KMS-11 (cell line): ENCODE data around the gene CPLANE2.
"Not testable (repeated sequence)": the region's sequence is repeated elsewhere in the genome, so short reads cannot be mapped to it uniquely, and the experiment has no call there.

Source experiments
- H2AFZ ChIP-seq: fragments of 200-600 bp; sonication (generic); 2 replicates; pipeline ENCODE4 v1.6.1; 2016; ENCODE audit warnings: antibody characterized with exemption, mixed run types, low read depth
- H3K27ac ChIP-seq: fragments of 200-600 bp; sonication (generic); 2 replicates; pipeline ENCODE4 v1.6.1; 2016; ENCODE audit warnings: mild to moderate bottlenecking, mixed run types
- H3K27me3 ChIP-seq: fragments of 200-600 bp; sonication (generic); 2 replicates; pipeline ENCODE4 v1.6.1; 2017; ENCODE audit warnings: mild to moderate bottlenecking, low read depth, mixed run types, moderate library complexity; ENCODE audit not compliant: insufficient read depth
- H3K36me3 ChIP-seq: fragments of 200-600 bp; sonication (generic); 2 replicates; pipeline ENCODE4 v1.6.1; 2017; ENCODE audit warnings: mild to moderate bottlenecking, mixed run types; ENCODE audit not compliant: insufficient read depth
- H3K4me1 ChIP-seq: fragments of 200-600 bp; sonication (generic); 2 replicates; pipeline ENCODE4 v1.6.1; 2016; ENCODE audit warnings: mild to moderate bottlenecking, low read depth, mixed run types; ENCODE audit not compliant: poor library complexity, severe bottlenecking
- H3K4me2 ChIP-seq: fragments of 200-600 bp; sonication (generic); 2 replicates; pipeline ENCODE4 v1.7.0; 2016; ENCODE audit warnings: mild to moderate bottlenecking, mixed run types
- H3K4me3 ChIP-seq: fragments of 200-600 bp; sonication (generic); IDR thresholded peaks from 2 replicates; pipeline ENCODE4 v1.6.1; 2017; ENCODE audit warnings: low read depth, low read length, mixed read lengths; ENCODE audit not compliant: insufficient read depth
- H3K79me2 ChIP-seq: fragments of 200-600 bp; sonication (generic); 2 replicates; pipeline ENCODE4 v1.6.1; 2016; ENCODE audit warnings: low read depth, mixed run types; ENCODE audit not compliant: insufficient read depth
- H3K9ac ChIP-seq: fragments of 200-600 bp; sonication (generic); 2 replicates; pipeline ENCODE4 v1.6.1; 2016; ENCODE audit warnings: mild to moderate bottlenecking, mixed run types
- H4K20me1 ChIP-seq: fragments of 200-600 bp; sonication (generic); 2 replicates; pipeline ENCODE4 v1.6.1; 2016; ENCODE audit warnings: mild to moderate bottlenecking, mixed run types; ENCODE audit not compliant: insufficient read depth
- CTCF ChIP-seq: fragments of 200-600 bp; sonication (generic); conservative IDR thresholded peaks from 2 replicates; pipeline ENCODE4 v1.6.1; 2017; ENCODE audit warnings: low read depth, mild to moderate bottlenecking, antibody characterized with exemption, low read length, moderate library complexity, mixed read lengths

CPLANE2 gene

GRCh38 chr1:16199157-16199501, 37.9 kb downstream of the CPLANE2 start:
- Histone ChIP-seq H3K27ac (no peak overlapping the region), H3K79me2 (no peaks in the 10 kb centered on the region), H3K9ac (no peak overlapping the region), H3K4me2 (no peak overlapping the region), H3K4me1 (peaks cover 4% of the 10 kb centered on the region), H4K20me1 (no peaks in the 10 kb centered on the region), H3K36me3 (no peaks in the 10 kb centered on the region), H3K27me3 (no peaks in the 10 kb centered on the region), H3K4me3 (no peak overlapping the region), H2AFZ (no peak overlapping the region)
- no peak for TF ChIP-seq CTCF

- Histone ChIP-seq H3K27ac (no peak overlapping the region), H2AFZ (no peak overlapping the region), H4K20me1 (no peaks in the 10 kb centered on the region), H3K4me1 (peaks cover 4% of the 10 kb centered on the region), H3K4me2 (no peak overlapping the region), H3K27me3 (no peaks in the 10 kb centered on the region), H3K36me3 (no peaks in the 10 kb centered on the region), H3K79me2 (no peaks in the 10 kb centered on the region), H3K4me3 (no peak overlapping the region), H3K9ac (no peak overlapping the region)
- TF ChIP-seq CTCF = no peak
These were observed 38.4 kb downstream of the CPLANE2 start for GRCh38 chr1:16198444-16199156.

GRCh38 chr1:16196874-16197273, 40.1 kb downstream of the CPLANE2 start:
- Histone ChIP-seq H3K4me2 (no peak overlapping the region), H3K27ac (no peak overlapping the region), H3K4me3 (no peak overlapping the region), H3K27me3 (no peaks in the 10 kb centered on the region), H3K9ac (no peak overlapping the region), H3K36me3 (no peaks in the 10 kb centered on the region), H4K20me1 (no peaks in the 10 kb centered on the region), H3K79me2 (no peaks in the 10 kb centered on the region), H3K4me1 (peaks cover 4% of the 10 kb centered on the region), H2AFZ (no peak overlapping the region)
- TF ChIP-seq CTCF = no peak

- not testable (repeated sequence) for H3K4me3 ChIP-seq, H4K20me1 ChIP-seq, H3K79me2 ChIP-seq, H2AFZ ChIP-seq, H3K27ac ChIP-seq, H3K9ac ChIP-seq, H3K4me2 ChIP-seq, H3K36me3 ChIP-seq, H3K27me3 ChIP-seq, H3K4me1 ChIP-seq
These were observed 40.8 kb downstream of the CPLANE2 start for GRCh38 chr1:16196139-16196538.

- Histone ChIP-seq H3K4me2 (no peak overlapping the region), H3K4me3 (no peak overlapping the region), H3K27ac (no peak overlapping the region), H4K20me1 (no peaks in the 10 kb centered on the region), H3K4me1 (peaks cover 4% of the 10 kb centered on the region), H3K79me2 (no peaks in the 10 kb centered on the region), H2AFZ (no peak overlapping the region), H3K36me3 (no peaks in the 10 kb centered on the region), H3K9ac (no peak overlapping the region), H3K27me3 (no peaks in the 10 kb centered on the region)
- no peak for TF ChIP-seq CTCF
These were observed 41.5 kb downstream of the CPLANE2 start for GRCh38 chr1:16195518-16195905.
